MM.1S (cell line): ENCODE measurements around the gene NCAPG.

Source experiments
- EZH2 ChIP-seq: fragments of 300-600 bp; sonication (generic); optimal IDR thresholded peaks from 2 replicates; pipeline ENCODE3; 2017; ENCODE audit warnings: low read depth, mild to moderate bottlenecking, antibody characterized with exemption, low read length, mixed read lengths
- EZH2phosphoT487 ChIP-seq: fragments of 300-600 bp; sonication (generic); IDR thresholded peaks from 2 replicates; pipeline ENCODE4 v1.6.1; 2018; ENCODE audit warnings: antibody characterized with exemption, low read length
- TF ChIP-seq, protein P1 (sequence below): fragments of 300-600 bp; sonication (generic); IDR thresholded peaks from 2 replicates; pipeline ENCODE4 v1.5.1; 2016; ENCODE audit warnings: antibody characterized with exemption, low read length, mixed read lengths

DNA sequence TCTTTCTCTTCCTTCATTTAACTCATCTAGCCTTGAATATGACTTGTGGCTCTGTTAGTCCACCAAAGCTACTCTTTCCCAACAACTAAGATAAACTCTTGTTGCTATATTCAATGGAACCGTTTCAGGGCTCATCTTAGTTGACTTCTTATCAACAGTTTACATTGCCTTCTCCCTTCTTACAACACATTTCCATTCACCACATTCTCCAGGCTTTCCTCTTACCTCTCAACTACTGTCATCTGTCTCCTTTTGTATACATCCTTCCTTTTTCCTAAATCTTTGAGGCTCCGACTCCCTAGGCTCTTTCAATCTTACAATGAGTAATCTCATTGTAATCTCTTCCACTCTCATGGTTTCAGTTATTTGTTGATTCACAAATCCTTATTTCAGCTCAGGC is 58.5 kb downstream of the NCAPG start:
- TF ChIP-seq, protein P1, sequence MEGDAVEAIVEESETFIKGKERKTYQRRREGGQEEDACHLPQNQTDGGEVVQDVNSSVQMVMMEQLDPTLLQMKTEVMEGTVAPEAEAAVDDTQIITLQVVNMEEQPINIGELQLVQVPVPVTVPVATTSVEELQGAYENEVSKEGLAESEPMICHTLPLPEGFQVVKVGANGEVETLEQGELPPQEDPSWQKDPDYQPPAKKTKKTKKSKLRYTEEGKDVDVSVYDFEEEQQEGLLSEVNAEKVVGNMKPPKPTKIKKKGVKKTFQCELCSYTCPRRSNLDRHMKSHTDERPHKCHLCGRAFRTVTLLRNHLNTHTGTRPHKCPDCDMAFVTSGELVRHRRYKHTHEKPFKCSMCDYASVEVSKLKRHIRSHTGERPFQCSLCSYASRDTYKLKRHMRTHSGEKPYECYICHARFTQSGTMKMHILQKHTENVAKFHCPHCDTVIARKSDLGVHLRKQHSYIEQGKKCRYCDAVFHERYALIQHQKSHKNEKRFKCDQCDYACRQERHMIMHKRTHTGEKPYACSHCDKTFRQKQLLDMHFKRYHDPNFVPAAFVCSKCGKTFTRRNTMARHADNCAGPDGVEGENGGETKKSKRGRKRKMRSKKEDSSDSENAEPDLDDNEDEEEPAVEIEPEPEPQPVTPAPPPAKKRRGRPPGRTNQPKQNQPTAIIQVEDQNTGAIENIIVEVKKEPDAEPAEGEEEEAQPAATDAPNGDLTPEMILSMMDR = no peak
- TF ChIP-seq EZH2 = no peak
- TF ChIP-seq EZH2phosphoT487 = no peak
